ENCODE results near the gene CHRNA3. TPM values are rescaled to one million over a fixed set of nuclear protein-coding genes. Genes with fewer than 3 reads are reported as not detected.

CHRNA3 gene
- total RNA-seq: not detected

GRCh38 chr15:78620527-78621421 is at the start of gene CHRNA3:
Gene CHRNA3, minus strand, starts transcription at chr15:78620996. Its CDS starts 202 bp downstream, at chr15:78620794.

DNA sequence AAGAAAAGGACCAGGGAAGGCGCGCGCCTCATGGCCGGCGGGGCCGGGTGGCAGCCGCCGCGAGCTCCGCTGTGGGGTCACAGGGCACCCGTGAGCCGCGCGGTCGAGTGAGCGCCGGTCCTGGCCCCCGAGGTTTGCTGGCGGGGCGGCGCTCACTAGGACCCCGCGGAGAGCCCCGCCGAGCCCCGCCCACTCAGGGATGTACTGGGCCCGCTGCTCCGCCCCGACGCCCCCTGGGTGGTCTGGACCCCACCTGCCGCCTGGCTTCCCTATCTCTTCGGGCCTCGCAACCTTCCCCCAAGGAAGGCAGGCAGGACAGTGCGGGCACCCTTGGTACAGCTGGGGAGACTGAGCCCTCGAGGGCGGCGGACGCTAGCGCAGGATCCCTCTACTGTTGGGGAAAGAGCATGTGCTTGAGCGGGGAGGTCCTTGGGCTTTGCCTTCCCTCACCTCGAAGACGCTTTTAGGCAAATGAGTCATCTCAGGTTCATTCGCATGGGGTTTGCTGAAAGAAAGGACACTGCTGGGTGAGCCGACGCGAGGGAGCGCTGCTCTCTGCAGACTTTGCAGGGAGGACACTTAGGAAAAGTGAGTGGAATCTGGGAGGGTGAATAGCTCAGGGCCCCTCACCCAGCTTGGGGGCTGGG is 20.4 kb upstream of the CHRNA3 start, which contains the start of gene CHRNB4:
Gene CHRNB4, minus strand, starts transcription at position 109 of the 647 bp plus-strand sequence. Its CDS starts 77 bp downstream, at position 32.

GRCh38 chr15:78565097-78565950 is 55.5 kb downstream of the CHRNA3 start, which contains the start of gene CHRNA5:
Gene CHRNA5, plus strand, starts transcription at chr15:78565520. Its CDS starts 200 bp downstream, at chr15:78565720.

Other genes starting within 250 kb of the CHRNA3 start
- 10 to 100 TPM; 51.3 to 58.8 TPM for gene IREB2, start 182.8 kb downstream of the CHRNA3 start, total RNA-seq
- 1 to 10 TPM; 3.8 to 4.0 TPM for gene HYKK, start 113.4 kb downstream of the CHRNA3 start, total RNA-seq
- 100 to 1,000 TPM; 200 to 217 TPM for gene PSMA4, start 80.6 kb downstream of the CHRNA3 start, total RNA-seq
- gene CHRNA5, start 55.5 kb downstream of the CHRNA3 start, total RNA-seq: 1 to 10 TPM; 1.4 to 1.6 TPM
- not detected for gene CHRNB4, start 20.2 kb upstream of the CHRNA3 start, total RNA-seq
- not detected for gene ADAMTS7, start 190.5 kb upstream of the CHRNA3 start, total RNA-seq

Measured in activated naive CD4-positive, alpha-beta T cell treated with anti-CD3 and anti-CD28 coated beads, Interleukin-2, amount 10 ng/mL, durations not matched to agents 5 hours and 36 hours (primary cell).